SW480 (cell line): Measurements from ENCODE around the gene SMIM3.
A peak's percentile ranks its signal among the peaks of the same experiment; 100 is the strongest.
"Not testable (repeated sequence)": the region's sequence is repeated elsewhere in the genome, so short reads cannot be mapped to it uniquely, and the experiment has no call there.

ENCODE experiments used
- DNase-seq: peaks from one replicate; pipeline ENCODE4 v3.0.0-alpha.2; 2016; ENCODE audit warnings: low spot score

SMIM3 gene, protein sequence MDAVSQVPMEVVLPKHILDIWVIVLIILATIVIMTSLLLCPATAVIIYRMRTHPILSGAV

DNA sequence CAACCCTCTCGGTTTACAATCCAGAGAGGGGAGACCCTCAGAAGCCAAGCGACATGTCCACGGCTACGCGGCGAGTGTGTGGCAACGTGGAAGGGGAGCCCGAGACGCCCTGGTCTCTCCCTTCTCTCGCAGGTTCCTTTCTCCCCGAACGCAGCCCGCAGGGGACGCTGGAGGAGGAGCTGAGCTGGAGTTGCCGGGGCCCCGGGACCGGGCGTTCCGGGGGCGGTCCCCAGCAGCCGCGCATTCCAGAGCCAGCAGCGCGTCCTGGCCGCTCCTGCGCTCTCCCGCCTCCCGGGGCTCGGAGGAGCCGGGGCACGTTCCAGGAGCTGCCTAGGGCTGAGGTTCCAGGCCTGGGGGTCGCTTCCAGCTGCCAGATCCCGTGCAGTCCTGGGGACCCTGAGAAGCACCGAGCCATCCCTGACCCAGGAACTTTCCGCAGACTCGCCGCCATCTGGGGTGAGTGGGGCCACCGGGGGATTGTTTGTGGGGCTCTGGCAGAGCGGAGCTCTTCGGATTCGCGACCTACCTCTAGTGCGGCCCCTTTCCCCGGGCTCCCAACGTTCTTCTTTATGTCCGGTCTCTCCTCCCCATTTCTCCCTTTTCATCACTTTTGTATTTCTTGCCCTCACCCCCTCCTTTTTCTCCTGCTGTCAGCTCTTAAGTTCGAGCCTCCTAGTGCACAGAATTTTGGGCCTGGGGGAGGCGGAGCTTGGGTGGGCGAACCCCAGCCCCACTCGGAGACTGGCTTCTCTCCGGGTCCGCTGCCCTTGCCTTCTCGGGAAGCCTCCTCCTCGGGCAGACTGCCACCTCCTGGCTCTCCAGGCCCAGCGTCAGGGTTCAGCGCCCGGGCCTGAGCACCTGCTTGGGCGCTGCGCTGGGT is at the start of gene SMIM3:
SMIM3 (plus strand) TSS at position 241 of the 880 bp plus-strand sequence. CDS start 16,684 bp downstream, outside the sequence.
- DNase-seq = peak; percentile 76

DNA sequence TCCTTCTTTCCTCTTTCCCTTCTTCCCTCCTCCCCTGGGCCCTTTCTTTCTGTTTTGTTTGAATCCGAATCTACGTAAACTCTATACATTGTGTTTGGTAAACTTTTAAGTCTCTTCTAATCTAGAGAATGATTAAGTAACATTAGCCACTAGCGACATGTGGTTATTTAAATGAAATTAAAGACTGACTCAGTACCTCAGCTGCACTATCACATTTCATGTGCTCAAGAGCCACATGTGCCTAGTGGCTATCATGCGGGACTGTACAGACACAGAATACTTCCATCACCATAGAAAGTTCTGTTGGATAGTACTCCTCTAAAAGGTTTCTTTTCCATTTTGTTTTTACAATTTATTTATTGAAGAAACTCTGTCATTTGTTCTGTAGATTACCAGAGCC is 48.7 kb upstream of the SMIM3 start:
- no peak for DNase-seq

GRCh38 chr5:150731669-150732242 is 46.8 kb upstream of the SMIM3 start:
- DNase-seq = no peak

- DNase-seq = no peak
These were observed 43.8 kb upstream of the SMIM3 start for GRCh38 chr5:150734579-150735384.

DNA sequence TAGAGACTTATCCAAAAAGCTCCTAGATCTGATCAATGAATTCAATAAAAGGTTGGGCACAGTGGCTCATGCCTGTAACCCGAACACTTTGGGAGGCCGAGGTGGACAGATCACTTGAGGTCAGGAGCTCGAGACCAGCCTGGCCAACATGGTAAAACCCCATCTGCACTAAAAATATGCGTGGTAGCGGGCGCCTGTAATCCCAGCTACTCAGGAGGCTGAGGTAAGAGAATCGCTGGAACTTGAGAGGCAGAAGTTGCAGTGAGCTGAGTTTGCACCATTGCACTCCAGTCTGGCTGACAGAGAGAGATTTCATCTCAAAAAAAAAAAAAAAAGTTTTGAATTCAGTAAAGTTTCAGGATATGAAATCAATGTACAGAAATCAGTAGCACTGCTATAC is 39.7 kb upstream of the SMIM3 start:
- no peak for DNase-seq

GRCh38 chr5:150740992-150741391 is 37.6 kb upstream of the SMIM3 start:
- DNase-seq = no peak

DNA sequence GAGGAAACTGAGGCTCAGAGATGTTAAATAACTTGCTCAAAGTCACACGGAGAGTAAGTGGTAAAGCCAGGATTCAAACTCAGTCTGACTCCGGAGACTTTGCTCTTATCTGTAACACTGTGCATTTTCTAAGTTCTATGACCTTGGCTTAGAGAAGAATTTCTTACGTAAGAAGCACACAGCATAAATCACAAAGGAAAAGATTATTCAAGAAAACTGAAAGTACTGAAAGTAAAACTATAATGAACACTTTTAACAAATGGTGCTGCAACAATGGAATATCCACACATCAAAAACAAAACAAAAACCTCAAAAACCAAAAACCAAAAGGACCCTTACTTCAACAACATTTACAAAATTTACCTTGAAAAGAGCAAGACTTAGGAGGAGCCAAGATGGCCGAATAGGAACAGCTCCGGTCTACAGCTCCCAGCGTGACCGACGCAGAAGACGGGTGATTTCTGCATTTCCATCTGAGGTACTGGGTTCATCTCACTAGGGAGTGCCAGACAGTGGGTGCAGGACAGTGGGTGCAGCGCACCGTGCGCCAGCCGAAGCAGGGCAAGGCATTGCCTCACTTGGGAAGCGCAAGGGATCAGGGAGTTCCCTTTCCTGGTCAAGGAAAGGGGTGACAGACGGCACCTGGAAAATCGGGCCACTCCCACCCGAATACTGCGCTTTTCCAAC is 36.0 kb upstream of the SMIM3 start:
- not testable (repeated sequence) for DNase-seq

DNA sequence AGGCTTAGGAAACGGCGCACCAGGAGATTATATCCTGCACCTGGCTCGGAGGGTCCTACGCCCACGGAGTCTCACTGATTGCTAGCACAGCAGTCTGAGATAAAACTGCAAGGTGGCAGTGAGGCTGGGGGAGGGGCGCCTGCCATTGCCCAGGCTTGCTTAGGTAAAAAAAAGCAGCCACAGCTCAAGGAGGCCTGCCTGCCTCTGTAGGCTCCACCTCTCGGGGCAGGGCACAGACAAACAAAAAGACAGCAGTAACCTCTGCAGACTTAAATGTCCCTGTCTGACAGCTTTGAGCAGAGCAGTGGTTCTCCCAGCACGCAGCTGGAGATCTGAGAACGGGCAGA is 35.4 kb upstream of the SMIM3 start:
- DNase-seq = not testable (repeated sequence)

DNA sequence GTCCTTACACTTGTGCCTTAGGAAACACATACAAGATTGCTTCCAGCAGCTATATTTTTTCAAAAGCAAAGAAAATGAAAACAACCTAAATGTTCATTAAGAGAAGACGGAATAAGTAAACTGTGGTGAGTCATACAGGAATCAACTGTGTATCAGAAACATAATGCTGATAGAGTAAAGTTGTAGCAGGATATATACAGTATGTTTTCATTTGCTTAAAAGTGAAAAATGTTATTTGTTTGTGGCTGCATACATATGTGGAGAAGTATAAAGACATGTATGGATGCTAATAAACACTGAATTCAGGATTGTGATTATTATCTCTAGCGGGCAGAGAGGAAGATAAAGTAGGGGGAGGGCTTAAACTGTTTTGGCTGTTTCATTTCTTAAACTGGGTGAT is 28.1 kb upstream of the SMIM3 start:
- no peak for DNase-seq

DNA sequence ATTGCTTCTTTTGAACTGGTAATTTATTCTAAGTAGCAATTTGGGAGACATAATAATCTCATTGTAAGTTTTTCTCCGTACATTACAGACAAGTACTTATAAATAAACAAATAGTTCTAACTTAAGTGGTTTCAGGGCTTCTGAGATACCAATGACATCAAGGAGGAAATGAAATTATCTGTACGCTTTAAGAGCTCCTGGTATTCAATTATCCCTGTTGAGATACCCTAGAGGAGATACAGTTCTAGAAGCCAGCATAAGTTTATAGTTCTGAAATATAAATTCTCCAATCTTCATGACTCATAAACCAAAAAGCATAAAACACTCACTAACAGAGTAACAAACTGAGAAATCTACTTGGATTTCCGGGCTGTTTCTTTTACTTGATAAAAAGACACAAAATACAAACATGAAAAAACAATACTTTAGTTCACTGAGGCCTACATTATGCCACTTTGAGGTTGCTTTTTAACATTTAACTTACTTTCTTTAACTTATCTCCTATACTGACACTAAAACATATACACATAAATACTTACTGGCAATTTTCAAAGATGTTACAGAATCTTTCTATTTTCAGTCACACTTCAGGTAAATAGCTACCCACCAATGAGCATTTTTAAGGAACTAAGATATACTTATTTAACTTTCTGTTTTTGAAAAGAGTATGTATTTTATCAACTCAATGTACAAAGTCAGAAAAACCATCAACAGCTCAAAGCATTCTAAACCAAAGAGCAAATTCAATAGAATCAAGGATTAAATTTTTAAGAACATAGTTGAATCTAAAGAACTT is 27.3 kb upstream of the SMIM3 start:
- no peak for DNase-seq

DNA sequence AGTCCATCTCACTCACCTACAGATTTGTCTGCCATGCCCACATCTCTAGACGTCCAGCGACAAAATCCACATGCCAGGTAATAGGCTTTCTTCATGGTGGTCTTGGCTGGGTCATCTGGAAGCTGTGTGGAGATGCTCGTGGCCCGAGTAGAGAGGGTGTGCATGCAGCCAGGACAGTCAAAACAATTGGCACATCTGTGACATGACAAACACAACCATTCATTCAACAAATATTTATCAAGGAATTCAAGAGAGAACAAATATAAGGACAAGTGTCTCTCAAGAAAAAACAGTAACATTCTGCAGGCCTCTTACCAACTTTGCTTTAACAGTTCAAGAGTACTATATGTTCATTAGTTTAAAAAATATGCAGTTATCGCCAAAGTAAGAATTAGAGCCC is 25.1 kb upstream of the SMIM3 start:
- no peak for DNase-seq

- DNase-seq = no peak
These were observed 24.7 kb upstream of the SMIM3 start for GRCh38 chr5:150753863-150754262.

DNA sequence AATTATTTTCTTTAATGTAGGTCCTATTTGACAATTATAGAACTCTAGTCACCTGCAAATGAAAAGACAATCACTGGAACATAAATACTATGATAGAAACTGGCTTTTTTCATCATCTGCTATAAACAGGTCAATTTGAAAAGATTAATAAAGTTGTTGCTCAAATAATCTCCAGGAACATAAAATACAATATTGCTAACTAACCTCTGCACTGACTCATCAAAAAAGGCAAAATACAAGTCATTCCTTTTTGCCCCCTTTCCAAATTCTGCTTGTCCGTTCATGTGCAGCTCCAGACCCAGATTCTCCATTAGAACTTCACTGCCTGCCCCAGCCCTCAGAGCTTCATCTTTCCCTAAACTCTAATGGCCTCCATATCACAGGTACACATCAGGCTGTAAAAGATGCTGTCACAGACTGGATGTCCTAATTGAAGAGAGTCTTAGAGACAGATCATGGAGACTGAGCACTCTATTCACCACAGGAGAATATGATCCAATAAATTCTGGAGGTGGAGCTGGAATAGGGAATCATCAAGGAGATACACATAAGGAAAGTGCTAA is 21.4 kb upstream of the SMIM3 start:
- no peak for DNase-seq

GRCh38 chr5:150758203-150758530 is 20.4 kb upstream of the SMIM3 start:
- no peak for DNase-seq

- DNase-seq = peak; percentile 99
These were observed 19.8 kb upstream of the SMIM3 start, which contains the start of gene DCTN4 for GRCh38 chr5:150758531-150759333. Gene DCTN4, minus strand, starts transcription at chr5:150759017. Its CDS starts 24 bp downstream, at chr5:150758993.

DNA sequence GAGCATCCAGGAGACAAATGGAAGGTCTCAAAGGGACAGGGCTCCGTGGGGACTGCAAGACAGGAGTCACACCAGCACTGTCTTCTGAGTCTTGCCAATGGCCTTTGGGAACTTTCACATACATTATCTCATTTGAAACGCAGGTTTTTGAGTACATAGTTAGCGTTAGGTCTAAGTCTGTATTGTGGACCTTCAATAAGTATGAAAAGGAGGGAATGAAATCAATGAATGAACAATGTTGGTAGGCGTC is 19.3 kb upstream of the SMIM3 start:
- DNase-seq = no peak

DNA sequence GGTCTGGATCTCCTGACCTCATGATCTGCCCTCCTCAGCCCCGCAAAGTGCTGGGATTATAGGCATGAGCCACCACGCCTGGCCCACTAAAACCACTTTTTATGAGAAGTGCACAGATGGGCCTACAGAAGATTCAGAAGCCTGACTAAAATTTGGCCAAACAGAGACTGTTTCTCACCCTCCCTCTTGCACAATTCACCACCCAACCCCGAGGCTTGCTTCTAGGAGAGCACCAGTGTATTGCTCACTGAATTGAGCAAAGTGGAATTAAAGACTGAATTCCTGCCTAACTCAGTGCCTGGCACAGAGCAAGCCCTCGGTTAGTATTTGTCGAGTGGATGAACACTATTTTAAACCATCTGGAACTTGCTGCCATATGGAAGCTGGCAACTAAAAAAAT is 16.3 kb upstream of the SMIM3 start:
- DNase-seq = no peak

GRCh38 chr5:150763023-150763769 is 15.4 kb upstream of the SMIM3 start:
- peak; percentile 13 for DNase-seq

DNA sequence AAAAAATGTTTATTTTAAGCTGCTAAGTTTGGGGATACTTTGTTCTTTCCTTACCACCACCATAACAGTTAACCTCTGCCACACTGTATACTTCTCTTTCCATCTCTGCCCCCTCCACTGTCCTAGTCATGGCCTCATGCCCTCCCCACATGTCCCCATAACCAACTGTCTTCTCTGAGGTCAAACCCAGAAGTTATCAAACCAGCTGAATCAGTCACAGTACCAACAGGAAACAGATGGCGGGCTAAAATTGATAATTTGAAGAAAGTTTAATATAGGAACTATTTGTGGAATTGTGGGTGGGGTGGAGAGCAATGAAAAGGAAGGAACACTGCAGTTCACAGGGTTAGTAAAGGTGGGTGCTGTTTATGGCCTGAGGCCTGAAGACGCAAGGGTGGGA is 14.0 kb upstream of the SMIM3 start:
- DNase-seq = no peak
